Upper lobe of left lung (tissue), 4 donors: ENCODE data around the gene DMGDH.

Experiments
- EP300 ChIP-seq, 4 donors: sonication (generic); formaldehyde crosslinking; IDR thresholded peaks; one replicate each; pipeline ENCODE4 v1.5.1; 2017; ENCODE audit warnings: antibody characterized with exemption in 4 of 4, control low read depth in 2 of 4
- POLR2A ChIP-seq, 4 donors: fragments of 450-650 bp; IDR thresholded peaks; one replicate each; pipeline ENCODE4 v1.5.1; 2016 to 2017; ENCODE audit warnings: antibody characterized with exemption in 4 of 4, mild to moderate bottlenecking in 2 of 4
- POLR2AphosphoS5 ChIP-seq, 2 donors: sonication (generic); formaldehyde crosslinking; IDR thresholded peaks; one replicate each; pipeline ENCODE4 v1.5.1; 2017; ENCODE audit warnings: antibody characterized with exemption in 2 of 2
- TF ChIP-seq, protein P1 (sequence below), 6 experiments: fragments of 450-650 bp in 4 of 6; fragments of 200-600 bp in 2 of 6; sonication (generic) in 2 of 6; IDR thresholded peaks; one replicate each; pipeline ENCODE4 v1.5.1; 2016 to 2019; ENCODE audit warnings: antibody characterized with exemption in 6 of 6

DNA sequence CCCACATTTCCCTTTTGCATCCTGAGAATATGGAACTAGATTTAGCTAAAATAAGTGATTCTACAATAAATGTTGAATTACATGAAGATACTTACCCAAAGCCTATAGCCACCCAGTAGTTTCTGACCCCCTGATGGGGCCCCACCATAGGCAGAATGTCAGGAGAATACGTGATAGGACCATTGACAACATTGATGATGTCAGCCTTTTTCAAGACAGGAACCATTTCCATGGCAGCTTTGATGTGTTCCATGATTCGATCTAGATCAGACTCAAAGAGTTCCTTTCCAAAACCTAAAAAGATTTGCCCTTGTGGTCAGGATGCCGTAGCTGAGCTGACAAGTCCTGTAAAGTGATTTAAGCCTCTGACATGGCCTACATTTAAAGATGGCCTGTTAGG lies 27.3 kb downstream of the DMGDH start:
- TF ChIP-seq, protein P1, sequence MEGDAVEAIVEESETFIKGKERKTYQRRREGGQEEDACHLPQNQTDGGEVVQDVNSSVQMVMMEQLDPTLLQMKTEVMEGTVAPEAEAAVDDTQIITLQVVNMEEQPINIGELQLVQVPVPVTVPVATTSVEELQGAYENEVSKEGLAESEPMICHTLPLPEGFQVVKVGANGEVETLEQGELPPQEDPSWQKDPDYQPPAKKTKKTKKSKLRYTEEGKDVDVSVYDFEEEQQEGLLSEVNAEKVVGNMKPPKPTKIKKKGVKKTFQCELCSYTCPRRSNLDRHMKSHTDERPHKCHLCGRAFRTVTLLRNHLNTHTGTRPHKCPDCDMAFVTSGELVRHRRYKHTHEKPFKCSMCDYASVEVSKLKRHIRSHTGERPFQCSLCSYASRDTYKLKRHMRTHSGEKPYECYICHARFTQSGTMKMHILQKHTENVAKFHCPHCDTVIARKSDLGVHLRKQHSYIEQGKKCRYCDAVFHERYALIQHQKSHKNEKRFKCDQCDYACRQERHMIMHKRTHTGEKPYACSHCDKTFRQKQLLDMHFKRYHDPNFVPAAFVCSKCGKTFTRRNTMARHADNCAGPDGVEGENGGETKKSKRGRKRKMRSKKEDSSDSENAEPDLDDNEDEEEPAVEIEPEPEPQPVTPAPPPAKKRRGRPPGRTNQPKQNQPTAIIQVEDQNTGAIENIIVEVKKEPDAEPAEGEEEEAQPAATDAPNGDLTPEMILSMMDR (IDR thresholded peaks at IDR 0.05) = no peak
- no peak for TF ChIP-seq POLR2A (IDR thresholded peaks at IDR 0.05)
- TF ChIP-seq EP300 (IDR thresholded peaks at IDR 0.05) = no peak
- no peak for TF ChIP-seq POLR2AphosphoS5 (IDR thresholded peaks at IDR 0.05)
